NB4 (cell line): Measurements from ENCODE around the gene XPC.

Experiments used
- MAX ChIP-seq: IDR thresholded peaks from 2 replicates; pipeline ENCODE4 v1.6.1; 2011; ENCODE audit warnings: low read depth, low read length
- MYC ChIP-seq: IDR thresholded peaks from 2 replicates; pipeline ENCODE4 v1.6.1; 2011; ENCODE audit warnings: low read depth, low read length
- POLR2A ChIP-seq: IDR thresholded peaks from 2 replicates; pipeline ENCODE4 v1.6.1; 2011; ENCODE audit warnings: mild to moderate bottlenecking; ENCODE audit not compliant: insufficient read length; ENCODE audit errors: extremely low read depth
- TF ChIP-seq, protein P1 (sequence below): IDR thresholded peaks from one replicate; pipeline ENCODE4 v1.5.1; 2012; ENCODE audit warnings: low read depth, low read length

DNA sequence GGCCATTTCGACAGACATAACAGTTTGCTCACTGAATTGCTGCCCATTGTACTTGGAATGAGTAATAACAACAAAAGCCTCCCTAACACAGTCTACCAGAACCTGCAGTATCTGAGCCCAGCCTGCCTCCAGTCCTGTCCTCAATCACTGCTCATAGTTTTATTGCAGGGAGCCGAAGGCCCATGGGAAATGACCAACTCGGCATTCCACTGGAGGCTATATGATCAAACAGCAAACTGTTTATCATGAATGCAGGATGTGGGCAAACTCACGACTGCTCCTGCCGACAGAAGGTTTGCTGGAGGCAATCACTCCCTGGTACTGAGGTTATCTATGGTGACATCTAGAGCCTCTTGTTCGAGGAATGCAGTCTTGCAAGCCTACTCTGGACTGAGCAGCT, 46.5 kb upstream of the XPC start:
- TF ChIP-seq POLR2A (no peak), MYC (no peak), MAX (no peak)
- TF ChIP-seq, protein P1, sequence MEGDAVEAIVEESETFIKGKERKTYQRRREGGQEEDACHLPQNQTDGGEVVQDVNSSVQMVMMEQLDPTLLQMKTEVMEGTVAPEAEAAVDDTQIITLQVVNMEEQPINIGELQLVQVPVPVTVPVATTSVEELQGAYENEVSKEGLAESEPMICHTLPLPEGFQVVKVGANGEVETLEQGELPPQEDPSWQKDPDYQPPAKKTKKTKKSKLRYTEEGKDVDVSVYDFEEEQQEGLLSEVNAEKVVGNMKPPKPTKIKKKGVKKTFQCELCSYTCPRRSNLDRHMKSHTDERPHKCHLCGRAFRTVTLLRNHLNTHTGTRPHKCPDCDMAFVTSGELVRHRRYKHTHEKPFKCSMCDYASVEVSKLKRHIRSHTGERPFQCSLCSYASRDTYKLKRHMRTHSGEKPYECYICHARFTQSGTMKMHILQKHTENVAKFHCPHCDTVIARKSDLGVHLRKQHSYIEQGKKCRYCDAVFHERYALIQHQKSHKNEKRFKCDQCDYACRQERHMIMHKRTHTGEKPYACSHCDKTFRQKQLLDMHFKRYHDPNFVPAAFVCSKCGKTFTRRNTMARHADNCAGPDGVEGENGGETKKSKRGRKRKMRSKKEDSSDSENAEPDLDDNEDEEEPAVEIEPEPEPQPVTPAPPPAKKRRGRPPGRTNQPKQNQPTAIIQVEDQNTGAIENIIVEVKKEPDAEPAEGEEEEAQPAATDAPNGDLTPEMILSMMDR: no peak
